Neuronal stem cell (in vitro differentiated cells): ENCODE data around the gene FARS2.

Experiments used
- DNase-seq: peaks from one replicate; pipeline ENCODE4 v3.0.0-alpha.2; 2013; ENCODE audit warnings: low spot score
- H2AFZ ChIP-seq: one replicate; pipeline ENCODE4 v1.6.1; 2013; ENCODE audit warnings: mild to moderate bottlenecking, low read length, inconsistent platforms
- H2AK5ac ChIP-seq: 2 replicates; pipeline ENCODE4 v1.6.1; 2013; ENCODE audit warnings: low read depth, mild to moderate bottlenecking, inconsistent platforms, low read length, moderate library complexity, mixed read lengths
- H2BK120ac ChIP-seq: 2 replicates; pipeline ENCODE4 v1.6.1; 2013; ENCODE audit warnings: low read depth, mild to moderate bottlenecking, inconsistent platforms, low read length, moderate library complexity, mixed read lengths
- H2BK12ac ChIP-seq: one replicate; pipeline ENCODE4 v1.6.1; 2013; ENCODE audit warnings: low read length, inconsistent platforms
- H2BK15ac ChIP-seq: 2 replicates; pipeline ENCODE4 v1.6.1; 2013; ENCODE audit warnings: mild to moderate bottlenecking, low read length, inconsistent platforms, mixed read lengths
- H2BK5ac ChIP-seq: one replicate; pipeline ENCODE4 v1.6.1; 2013; ENCODE audit warnings: inconsistent platforms, mild to moderate bottlenecking, low read length, moderate library complexity
- H3K14ac ChIP-seq: one replicate; pipeline ENCODE4 v1.6.1; 2013; ENCODE audit warnings: low read length, inconsistent platforms
- H3K18ac ChIP-seq: 2 replicates; pipeline ENCODE4 v1.6.1; 2013; ENCODE audit warnings: low read length, inconsistent platforms
- H3K23ac ChIP-seq: 2 replicates; pipeline ENCODE4 v1.6.1; 2013; ENCODE audit warnings: low read depth, mild to moderate bottlenecking, mixed read lengths, low read length, inconsistent platforms; ENCODE audit not compliant: poor library complexity
- H3K27ac ChIP-seq: replicated peaks from 3 replicates; pipeline ENCODE4 v1.5.1; 2013; ENCODE audit warnings: low read length, inconsistent platforms
- H3K27me3 ChIP-seq, 3 experiments: 2 replicates each; pipeline ENCODE4 v1.6.1; 2013; ENCODE audit warnings: low read length in 3 of 3, mild to moderate bottlenecking in 2 of 3, inconsistent platforms in 1 of 3, low read depth in 1 of 3, mixed read lengths in 1 of 3, moderate library complexity in 1 of 3; ENCODE audit not compliant: control insufficient read depth in 3 of 3, insufficient read depth in 3 of 3
- H3K36me3 ChIP-seq, 2 donors: replicated peaks in 1 of 2; 2 replicates each; pipeline ENCODE4 v1.6.1; 2013; ENCODE audit warnings: low read length in 2 of 2; ENCODE audit not compliant: control insufficient read depth in 2 of 2, insufficient read depth in 2 of 2
- H3K4ac ChIP-seq: 2 replicates; pipeline ENCODE4 v1.6.1; 2013; ENCODE audit warnings: inconsistent platforms, mild to moderate bottlenecking, low read length, moderate library complexity
- H3K4me1 ChIP-seq, 2 donors: 1 replicate in 1 of 2; 2 replicates in 1 of 2; pipeline ENCODE4 v1.6.1; 2013; ENCODE audit warnings: low read length in 2 of 2, low read depth in 1 of 2; ENCODE audit not compliant: control insufficient read depth in 2 of 2, insufficient read depth in 1 of 2
- H3K4me2 ChIP-seq: one replicate; pipeline ENCODE4 v1.6.1; 2013; ENCODE audit warnings: mild to moderate bottlenecking, low read length, inconsistent platforms; ENCODE audit not compliant: insufficient read depth, poor library complexity, severe bottlenecking
- H3K4me3 ChIP-seq, 2 donors: 2 replicates each; pipeline ENCODE4 v1.5.1; 2013; ENCODE audit warnings: low read length in 2 of 2, mild to moderate bottlenecking in 2 of 2, inconsistent platforms in 1 of 2, moderate library complexity in 1 of 2
- H3K79me1 ChIP-seq: one replicate; pipeline ENCODE4 v1.6.1; 2013; ENCODE audit warnings: low read depth, mild to moderate bottlenecking, inconsistent platforms, low read length, moderate library complexity
- H3K9ac ChIP-seq: one replicate; pipeline ENCODE4 v1.6.1; 2013; ENCODE audit warnings: mild to moderate bottlenecking, low read depth, low read length, inconsistent platforms; ENCODE audit not compliant: poor library complexity
- H3K9me3 ChIP-seq, 2 donors: replicated peaks in 1 of 2; 2 replicates each; pipeline versions ENCODE3 to v1.6.1; 2013; ENCODE audit warnings: low read length in 2 of 2, mild to moderate bottlenecking in 2 of 2, inconsistent platforms in 1 of 2, low read depth in 1 of 2, mixed read lengths in 1 of 2, moderate library complexity in 1 of 2; ENCODE audit not compliant: control insufficient read depth in 2 of 2, insufficient read depth in 1 of 2
- H4K8ac ChIP-seq: one replicate; pipeline ENCODE4 v1.6.1; 2013; ENCODE audit warnings: low read depth, mild to moderate bottlenecking, inconsistent platforms, low read length, moderate library complexity
- H4K91ac ChIP-seq: one replicate; pipeline ENCODE4 v1.6.1; 2013; ENCODE audit warnings: low read length, low read depth, mild to moderate bottlenecking, inconsistent platforms; ENCODE audit not compliant: poor library complexity
- WGBS, 2 donors: extraction: QIAGEN DNeasy Blood & Tissue Kit; methylation state at CpG; one replicate each; pipeline ENCODE4 v1.1.7; 2013; ENCODE audit warnings: missing lambda C conversion rate in 2 of 2, mixed read lengths in 1 of 2; ENCODE audit not compliant: insufficient read length in 2 of 2, insufficient replicate concordance in 1 of 2; ENCODE audit errors: extremely low coverage in 2 of 2; 5-methylcytosine and 5-hydroxymethylcytosine counted together

Gene FARS2

DNA sequence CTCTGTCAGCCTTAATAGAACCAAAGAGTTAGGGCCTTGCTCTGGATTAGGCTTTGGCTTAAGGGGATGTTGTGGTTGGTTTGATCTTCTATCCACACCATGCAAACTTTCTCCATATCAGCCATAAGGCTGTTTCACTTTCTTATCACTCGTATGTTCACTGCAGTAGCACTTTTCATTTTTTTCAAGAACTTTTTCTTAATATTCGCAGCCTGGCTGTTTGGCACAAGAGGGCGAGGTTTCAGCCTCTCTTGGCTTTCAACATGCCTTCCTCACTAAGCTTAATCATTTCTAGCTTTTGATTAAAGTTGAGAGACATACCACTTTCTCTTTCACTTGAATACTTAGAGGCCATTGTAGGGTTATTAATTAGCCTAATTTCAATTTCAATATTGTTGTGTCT is 552.3 kb downstream of the FARS2 start:
- no peak overlapping the region for H2BK120ac ChIP-seq
- H3K14ac ChIP-seq: no peak overlapping the region
- H4K8ac ChIP-seq: no peak overlapping the region
- no CpG with 5 or more reads among the region's 3 CpGs for WGBS, 2 donors
- no peaks in the 10 kb centered on the region for H3K79me1 ChIP-seq
- H4K91ac ChIP-seq: no peak overlapping the region
- H3K36me3 ChIP-seq: no peaks in the 10 kb centered on the region
- no peak overlapping the region for H3K23ac ChIP-seq
- H3K4me3 ChIP-seq: no peak overlapping the region
- no peak for DNase-seq
- no peak overlapping the region for H2BK12ac ChIP-seq
- H3K4me2 ChIP-seq: no peak overlapping the region
- H3K27me3 ChIP-seq: peaks cover 0 to 2% (median 0%) of the 10 kb centered on the region in 3 experiments
- no peak overlapping the region for H2AK5ac ChIP-seq
- no peak overlapping the region for H3K27ac ChIP-seq
- no peaks in the 10 kb centered on the region for H3K4me1 ChIP-seq
- no peak overlapping the region for H2BK5ac ChIP-seq
- H3K4ac ChIP-seq: no peak overlapping the region
- no peak overlapping the region for H2AFZ ChIP-seq
- H3K18ac ChIP-seq: no peak overlapping the region
- no peak overlapping the region for H2BK15ac ChIP-seq
- no peak overlapping the region for H3K9ac ChIP-seq
- no peaks in the 10 kb centered on the region for H3K9me3 ChIP-seq

DNA sequence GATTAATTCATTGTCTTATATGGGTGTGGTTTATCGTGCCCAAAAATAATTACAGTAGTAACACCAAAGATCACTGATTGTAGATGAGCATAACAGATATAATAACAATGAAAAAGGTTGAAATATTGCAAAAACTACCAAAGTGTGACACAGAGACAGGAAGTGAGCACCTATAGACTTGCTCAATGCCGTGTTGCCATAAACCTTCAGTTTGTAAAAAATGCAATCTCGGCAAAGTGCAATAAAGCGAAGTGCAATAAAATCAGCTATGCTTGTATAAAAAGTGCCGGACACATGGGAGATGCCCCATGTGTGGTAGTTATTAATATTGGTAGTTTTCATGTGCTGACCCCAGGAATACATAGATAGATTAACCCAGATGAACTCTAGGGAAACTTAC is 552.8 kb downstream of the FARS2 start:
- no CpG with 5 or more reads among the region's 5 CpGs for WGBS, 2 donors
- Histone ChIP-seq H3K4ac (no peak overlapping the region), H3K79me1 (no peaks in the 10 kb centered on the region), H3K9ac (no peak overlapping the region), H2BK12ac (no peak overlapping the region), H2BK15ac (no peak overlapping the region), H2AFZ (no peak overlapping the region), H3K27ac (no peak overlapping the region), H3K4me2 (no peak overlapping the region), H3K27me3 (peaks cover 0 to 2% (median 0%) of the 10 kb centered on the region in 3 experiments), H2AK5ac (no peak overlapping the region), H2BK120ac (no peak overlapping the region), H3K4me3 (no peak overlapping the region), H3K9me3 (no peaks in the 10 kb centered on the region), H3K14ac (no peak overlapping the region), H3K4me1 (no peaks in the 10 kb centered on the region), H4K8ac (no peak overlapping the region), H3K18ac (no peak overlapping the region), H4K91ac (no peak overlapping the region), H2BK5ac (no peak overlapping the region), H3K23ac (no peak overlapping the region), H3K36me3 (no peaks in the 10 kb centered on the region)
- DNase-seq: no peak

DNA sequence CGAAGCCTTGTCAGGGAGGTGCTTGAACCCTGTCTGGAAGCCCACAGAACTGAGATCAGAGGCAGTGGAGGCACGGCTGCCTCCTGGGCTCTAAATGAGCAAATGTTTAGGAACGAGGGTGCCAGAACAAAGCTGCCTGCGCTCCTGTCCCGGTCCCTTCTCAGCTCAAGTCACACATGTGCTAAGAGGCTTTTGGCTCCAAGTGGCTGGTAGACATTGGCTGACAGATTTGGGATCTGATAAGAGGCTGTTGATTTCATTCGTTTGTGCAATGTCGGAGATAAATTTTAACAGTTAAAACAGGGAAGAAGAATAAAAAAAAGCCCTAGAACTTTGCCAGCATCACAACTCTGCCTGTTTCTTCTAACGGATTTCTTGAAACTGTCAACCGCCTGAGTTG is 553.6 kb downstream of the FARS2 start:
- peak overlapping the region; percentile 12 for H2BK12ac ChIP-seq
- H3K23ac ChIP-seq: no peak overlapping the region
- H3K9ac ChIP-seq: no peak overlapping the region
- no peak overlapping the region for H2AFZ ChIP-seq
- no peaks in the 10 kb centered on the region for H3K4me1 ChIP-seq
- H3K79me1 ChIP-seq: no peaks in the 10 kb centered on the region
- H4K8ac ChIP-seq: no peak overlapping the region
- no peaks in the 10 kb centered on the region for H3K9me3 ChIP-seq
- DNase-seq: no peak
- no peak overlapping the region for H2BK120ac ChIP-seq
- no peak overlapping the region for H3K4ac ChIP-seq
- no CpG with 5 or more reads among the region's 9 CpGs for WGBS, 2 donors
- no peak overlapping the region for H2AK5ac ChIP-seq
- peaks cover 0 to 2% (median 0%) of the 10 kb centered on the region in 3 experiments for H3K27me3 ChIP-seq
- H3K4me2 ChIP-seq: no peak overlapping the region
- H4K91ac ChIP-seq: no peak overlapping the region
- H3K4me3 ChIP-seq: no peak overlapping the region
- H3K14ac ChIP-seq: no peak overlapping the region
- H3K36me3 ChIP-seq: no peaks in the 10 kb centered on the region
- peak overlapping the region; percentile 30 for H3K18ac ChIP-seq
- H2BK15ac ChIP-seq: no peak overlapping the region
- no peak overlapping the region for H2BK5ac ChIP-seq
- H3K27ac ChIP-seq: no peak overlapping the region

DNA sequence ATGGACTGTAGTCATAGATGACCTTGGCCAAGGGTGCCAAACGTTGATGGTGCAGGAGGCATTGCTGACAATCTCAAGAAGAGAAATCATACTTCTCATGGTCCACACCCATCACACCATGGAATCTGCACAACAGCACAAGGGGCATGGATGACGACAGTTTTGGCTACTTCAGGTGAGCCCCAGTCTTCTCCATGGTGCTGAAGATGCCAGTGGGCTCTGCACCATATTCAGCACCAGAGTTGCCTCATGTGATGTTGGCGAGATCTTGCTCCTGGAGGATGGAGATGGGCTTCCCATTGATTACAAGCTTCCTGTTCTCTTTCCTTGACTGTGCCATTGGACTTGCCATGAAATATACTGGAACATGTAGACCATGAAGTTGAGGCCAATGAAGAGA is 556.6 kb downstream of the FARS2 start:
- Histone ChIP-seq H4K8ac (no peak overlapping the region), H3K4ac (no peak overlapping the region), H3K18ac (no peak overlapping the region), H2BK120ac (no peak overlapping the region), H2AK5ac (no peak overlapping the region), H2BK12ac (no peak overlapping the region), H2BK5ac (no peak overlapping the region), H3K79me1 (no peaks in the 10 kb centered on the region), H4K91ac (no peak overlapping the region), H2AFZ (no peak overlapping the region), H3K9me3 (peaks cover 0 to 2% of the 10 kb centered on the region in 2 donors), H3K23ac (no peak overlapping the region), H3K27ac (no peak overlapping the region), H2BK15ac (no peak overlapping the region), H3K4me1 (peaks cover 0 to 2% of the 10 kb centered on the region in 2 donors), H3K27me3 (peaks cover 0 to 2% (median 0%) of the 10 kb centered on the region in 3 experiments), H3K9ac (no peak overlapping the region), H3K14ac (no peak overlapping the region), H3K36me3 (no peaks in the 10 kb centered on the region), H3K4me2 (no peak overlapping the region), H3K4me3 (peak overlapping the region in 1 of 2 donors; percentile 10)
- no peak for DNase-seq
- no CpG with 5 or more reads among the region's 3 CpGs for WGBS, 2 donors
